SK-N-SH treated with all-trans-retinoic acid at 6 μM for 48 hours (cell line): ENCODE results near the gene SURF1.
A peak's percentile ranks its signal among the peaks of the same experiment; 100 is the strongest.

Experiments
- ATAC-seq: fragments of 200-7000 bp; cut with Tn5 transposase; 3 replicates; pipeline ENCODE4 v1.9.1; 2020; ENCODE audit warnings: mild to moderate bottlenecking, moderate library complexity
- ARNTL ChIP-seq: fragments of 450-650 bp; formaldehyde crosslinking; IDR thresholded peaks from 2 replicates; pipeline ENCODE4 v1.5.0; 2020; ENCODE audit warnings: low read depth, mild to moderate bottlenecking, moderate library complexity, borderline replicate concordance
- BACH2 ChIP-seq: fragments of 250-450 bp; sonication (Bioruptor Pico); IDR thresholded peaks from 2 replicates; pipeline ENCODE4 v1.9.0; 2021; ENCODE audit warnings: mild to moderate bottlenecking, borderline replicate concordance
- CSDC2 ChIP-seq: fragments of 250-450 bp; sonication (Bioruptor Pico); IDR thresholded peaks from 2 replicates; pipeline ENCODE4 v1.5.0; 2020; ENCODE audit warnings: mild to moderate bottlenecking, moderate library complexity
- ESRRG ChIP-seq: fragments of 250-450 bp; sonication (Bioruptor Pico); IDR thresholded peaks from 2 replicates; pipeline ENCODE4 v1.6.1; 2021; ENCODE audit warnings: mild to moderate bottlenecking
- GLIS3 ChIP-seq: fragments of 250-450 bp; sonication (Bioruptor Pico); IDR thresholded peaks from 2 replicates; pipeline ENCODE4 v1.5.0; 2020; ENCODE audit warnings: mild to moderate bottlenecking, moderate library complexity
- ISL1 ChIP-seq: fragments of 250-450 bp; sonication (Bioruptor Pico); IDR thresholded peaks from 2 replicates; pipeline ENCODE4 v2.1.2; 2022; ENCODE audit warnings: mild to moderate bottlenecking, moderate library complexity
- PPARA ChIP-seq: fragments of 250-450 bp; sonication (Bioruptor Pico); IDR thresholded peaks from 2 replicates; pipeline ENCODE4 v1.5.0; 2020; ENCODE audit warnings: mild to moderate bottlenecking, borderline replicate concordance
- RARB ChIP-seq: fragments of 250-450 bp; sonication (Bioruptor Pico); IDR thresholded peaks from 2 replicates; pipeline ENCODE4 v1.8.0; 2021; ENCODE audit warnings: mild to moderate bottlenecking, moderate library complexity
- SNAI2 ChIP-seq: fragments of 250-450 bp; sonication (Bioruptor Pico); IDR thresholded peaks from 2 replicates; pipeline ENCODE4 v1.5.0; 2020; ENCODE audit warnings: mild to moderate bottlenecking, moderate library complexity
- TCF4 ChIP-seq: fragments of 250-450 bp; sonication (Bioruptor Pico); IDR thresholded peaks from 2 replicates; pipeline ENCODE4 v1.8.0; 2021; ENCODE audit warnings: mild to moderate bottlenecking, moderate library complexity, borderline replicate concordance
- TOX ChIP-seq: fragments of 250-450 bp; sonication (Bioruptor Pico); IDR thresholded peaks from 2 replicates; pipeline ENCODE4 v1.8.0; 2021; ENCODE audit warnings: mild to moderate bottlenecking, moderate library complexity, borderline replicate concordance
- ZC3H10 ChIP-seq: fragments of 250-450 bp; sonication (Bioruptor Pico); IDR thresholded peaks from 2 replicates; pipeline ENCODE4 v1.5.1; 2021; ENCODE audit warnings: mild to moderate bottlenecking, moderate library complexity
- ZFP3 ChIP-seq: fragments of 250-450 bp; sonication (Bioruptor Pico); IDR thresholded peaks from 2 replicates; pipeline ENCODE4 v1.5.0; 2020; ENCODE audit warnings: mild to moderate bottlenecking, moderate library complexity
- ZFP30 ChIP-seq: fragments of 450-650 bp; formaldehyde crosslinking; IDR thresholded peaks from 2 replicates; pipeline ENCODE4 v1.5.0; 2022; ENCODE audit warnings: mild to moderate bottlenecking, moderate library complexity
- ZNF565 ChIP-seq: fragments of 450-650 bp; formaldehyde crosslinking; conservative IDR thresholded peaks from 2 replicates; pipeline ENCODE4 v1.5.0; 2020; ENCODE audit warnings: low read depth, mild to moderate bottlenecking, moderate library complexity
- ZNF70 ChIP-seq: fragments of 450-650 bp; formaldehyde crosslinking; IDR thresholded peaks from 2 replicates; pipeline ENCODE4 v1.5.0; 2020; ENCODE audit warnings: mild to moderate bottlenecking, moderate library complexity
- ZNF8 ChIP-seq: fragments of 450-650 bp; formaldehyde crosslinking; IDR thresholded peaks from 2 replicates; pipeline ENCODE4 v1.5.0; 2020; ENCODE audit warnings: mild to moderate bottlenecking, moderate library complexity
- TF ChIP-seq, protein P1 (sequence below): fragments of 250-450 bp; sonication (Bioruptor Pico); IDR thresholded peaks from 2 replicates; pipeline ENCODE4 v1.5.1; 2020; ENCODE audit warnings: low read depth, mild to moderate bottlenecking, moderate library complexity
- TF ChIP-seq, protein P2 (sequence below): fragments of 250-450 bp; sonication (Bioruptor Pico); IDR thresholded peaks from 2 replicates; pipeline ENCODE4 v1.5.0; 2020; ENCODE audit warnings: mild to moderate bottlenecking, moderate library complexity
- TF ChIP-seq, protein P3 (sequence below): fragments of 250-450 bp; sonication (Bioruptor Pico); IDR thresholded peaks from 2 replicates; pipeline ENCODE4 v1.5.1; 2021; ENCODE audit warnings: mild to moderate bottlenecking, moderate library complexity
- TF ChIP-seq, protein P4 (sequence below): fragments of 250-450 bp; sonication (Bioruptor Pico); IDR thresholded peaks from 2 replicates; pipeline ENCODE4 v1.8.0; 2020; ENCODE audit warnings: mild to moderate bottlenecking, moderate library complexity, borderline replicate concordance

The SURF1 gene, protein sequence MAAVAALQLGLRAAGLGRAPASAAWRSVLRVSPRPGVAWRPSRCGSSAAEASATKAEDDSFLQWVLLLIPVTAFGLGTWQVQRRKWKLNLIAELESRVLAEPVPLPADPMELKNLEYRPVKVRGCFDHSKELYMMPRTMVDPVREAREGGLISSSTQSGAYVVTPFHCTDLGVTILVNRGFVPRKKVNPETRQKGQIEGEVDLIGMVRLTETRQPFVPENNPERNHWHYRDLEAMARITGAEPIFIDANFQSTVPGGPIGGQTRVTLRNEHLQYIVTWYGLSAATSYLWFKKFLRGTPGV

DNA sequence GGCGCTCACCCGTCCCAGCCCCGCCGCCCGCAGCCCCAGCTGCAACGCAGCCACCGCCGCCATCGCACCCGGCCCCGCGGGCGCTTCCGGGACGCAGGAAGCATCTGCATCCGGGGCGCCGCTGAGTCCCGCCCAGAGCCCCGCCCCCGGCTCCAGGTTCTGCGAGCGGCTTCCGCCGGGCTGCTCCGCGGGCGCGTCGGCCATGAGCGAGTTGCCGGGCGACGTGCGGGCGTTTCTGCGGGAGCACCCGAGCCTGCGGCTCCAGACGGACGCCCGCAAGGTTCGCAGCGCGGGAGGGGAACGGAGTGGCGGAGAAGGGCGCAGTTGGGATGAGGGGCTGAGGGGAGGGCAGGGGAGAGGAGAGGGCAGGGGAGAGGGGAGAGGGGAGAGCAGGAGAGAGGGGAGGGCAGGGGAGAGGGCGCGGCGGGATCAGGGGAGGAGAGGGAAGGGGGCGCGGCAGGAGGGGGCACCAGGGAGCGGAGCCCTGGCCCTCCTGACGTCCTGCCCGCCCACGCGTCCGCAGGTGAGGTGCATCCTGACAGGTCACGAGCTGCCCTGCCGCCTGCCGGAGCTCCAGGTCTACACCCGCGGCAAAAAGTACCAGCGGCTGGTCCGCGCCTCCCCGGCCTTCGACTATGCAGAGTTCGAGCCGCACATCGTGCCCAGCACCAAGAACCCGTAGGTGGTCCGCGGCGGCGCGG, at the start of gene SURF1, which contains the start of gene SURF2:
Gene SURF1 (minus strand): TSS at position 97 of the 701 bp plus-strand sequence. CDS start 34 bp downstream, at position 63.
Gene SURF2 (plus strand): TSS at position 160 of the 701 bp plus-strand sequence. CDS start 43 bp downstream, at position 203.
- TF ChIP-seq ZNF70 (CRISPR knock-in tag) (no peak), CSDC2 (no peak), PPARA (no peak), ZNF8 (no peak), ARNTL (CRISPR knock-in tag) (no peak), ZNF565 (CRISPR knock-in tag) (no peak), TOX (no peak), BACH2 (CRISPR knock-in tag) (no peak), TCF4 (CRISPR knock-in tag) (no peak), GLIS3 (CRISPR knock-in tag) (no peak), ZFP30 (CRISPR knock-in tag) (no peak), ZFP3 (CRISPR knock-in tag) (no peak), RARB (CRISPR knock-in tag) (no peak)
- TF ChIP-seq, protein P1, sequence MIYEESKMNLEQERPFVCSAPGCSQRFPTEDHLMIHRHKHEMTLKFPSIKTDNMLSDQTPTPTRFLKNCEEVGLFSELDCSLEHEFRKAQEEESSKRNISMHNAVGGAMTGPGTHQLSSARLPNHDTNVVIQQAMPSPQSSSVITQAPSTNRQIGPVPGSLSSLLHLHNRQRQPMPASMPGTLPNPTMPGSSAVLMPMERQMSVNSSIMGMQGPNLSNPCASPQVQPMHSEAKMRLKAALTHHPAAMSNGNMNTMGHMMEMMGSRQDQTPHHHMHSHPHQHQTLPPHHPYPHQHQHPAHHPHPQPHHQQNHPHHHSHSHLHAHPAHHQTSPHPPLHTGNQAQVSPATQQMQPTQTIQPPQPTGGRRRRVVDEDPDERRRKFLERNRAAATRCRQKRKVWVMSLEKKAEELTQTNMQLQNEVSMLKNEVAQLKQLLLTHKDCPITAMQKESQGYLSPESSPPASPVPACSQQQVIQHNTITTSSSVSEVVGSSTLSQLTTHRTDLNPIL (CRISPR knock-in tag): no peak
- TF ChIP-seq, protein P2, sequence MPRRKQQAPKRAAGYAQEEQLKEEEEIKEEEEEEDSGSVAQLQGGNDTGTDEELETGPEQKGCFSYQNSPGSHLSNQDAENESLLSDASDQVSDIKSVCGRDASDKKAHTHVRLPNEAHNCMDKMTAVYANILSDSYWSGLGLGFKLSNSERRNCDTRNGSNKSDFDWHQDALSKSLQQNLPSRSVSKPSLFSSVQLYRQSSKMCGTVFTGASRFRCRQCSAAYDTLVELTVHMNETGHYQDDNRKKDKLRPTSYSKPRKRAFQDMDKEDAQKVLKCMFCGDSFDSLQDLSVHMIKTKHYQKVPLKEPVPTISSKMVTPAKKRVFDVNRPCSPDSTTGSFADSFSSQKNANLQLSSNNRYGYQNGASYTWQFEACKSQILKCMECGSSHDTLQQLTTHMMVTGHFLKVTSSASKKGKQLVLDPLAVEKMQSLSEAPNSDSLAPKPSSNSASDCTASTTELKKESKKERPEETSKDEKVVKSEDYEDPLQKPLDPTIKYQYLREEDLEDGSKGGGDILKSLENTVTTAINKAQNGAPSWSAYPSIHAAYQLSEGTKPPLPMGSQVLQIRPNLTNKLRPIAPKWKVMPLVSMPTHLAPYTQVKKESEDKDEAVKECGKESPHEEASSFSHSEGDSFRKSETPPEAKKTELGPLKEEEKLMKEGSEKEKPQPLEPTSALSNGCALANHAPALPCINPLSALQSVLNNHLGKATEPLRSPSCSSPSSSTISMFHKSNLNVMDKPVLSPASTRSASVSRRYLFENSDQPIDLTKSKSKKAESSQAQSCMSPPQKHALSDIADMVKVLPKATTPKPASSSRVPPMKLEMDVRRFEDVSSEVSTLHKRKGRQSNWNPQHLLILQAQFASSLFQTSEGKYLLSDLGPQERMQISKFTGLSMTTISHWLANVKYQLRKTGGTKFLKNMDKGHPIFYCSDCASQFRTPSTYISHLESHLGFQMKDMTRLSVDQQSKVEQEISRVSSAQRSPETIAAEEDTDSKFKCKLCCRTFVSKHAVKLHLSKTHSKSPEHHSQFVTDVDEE: no peak
- TF ChIP-seq, protein P3, sequence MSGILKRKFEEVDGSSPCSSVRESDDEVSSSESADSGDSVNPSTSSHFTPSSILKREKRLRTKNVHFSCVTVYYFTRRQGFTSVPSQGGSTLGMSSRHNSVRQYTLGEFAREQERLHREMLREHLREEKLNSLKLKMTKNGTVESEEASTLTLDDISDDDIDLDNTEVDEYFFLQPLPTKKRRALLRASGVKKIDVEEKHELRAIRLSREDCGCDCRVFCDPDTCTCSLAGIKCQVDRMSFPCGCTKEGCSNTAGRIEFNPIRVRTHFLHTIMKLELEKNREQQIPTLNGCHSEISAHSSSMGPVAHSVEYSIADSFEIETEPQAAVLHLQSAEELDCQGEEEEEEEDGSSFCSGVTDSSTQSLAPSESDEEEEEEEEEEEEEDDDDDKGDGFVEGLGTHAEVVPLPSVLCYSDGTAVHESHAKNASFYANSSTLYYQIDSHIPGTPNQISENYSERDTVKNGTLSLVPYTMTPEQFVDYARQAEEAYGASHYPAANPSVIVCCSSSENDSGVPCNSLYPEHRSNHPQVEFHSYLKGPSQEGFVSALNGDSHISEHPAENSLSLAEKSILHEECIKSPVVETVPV: no peak
- ATAC-seq: peak; percentile 81

DNA sequence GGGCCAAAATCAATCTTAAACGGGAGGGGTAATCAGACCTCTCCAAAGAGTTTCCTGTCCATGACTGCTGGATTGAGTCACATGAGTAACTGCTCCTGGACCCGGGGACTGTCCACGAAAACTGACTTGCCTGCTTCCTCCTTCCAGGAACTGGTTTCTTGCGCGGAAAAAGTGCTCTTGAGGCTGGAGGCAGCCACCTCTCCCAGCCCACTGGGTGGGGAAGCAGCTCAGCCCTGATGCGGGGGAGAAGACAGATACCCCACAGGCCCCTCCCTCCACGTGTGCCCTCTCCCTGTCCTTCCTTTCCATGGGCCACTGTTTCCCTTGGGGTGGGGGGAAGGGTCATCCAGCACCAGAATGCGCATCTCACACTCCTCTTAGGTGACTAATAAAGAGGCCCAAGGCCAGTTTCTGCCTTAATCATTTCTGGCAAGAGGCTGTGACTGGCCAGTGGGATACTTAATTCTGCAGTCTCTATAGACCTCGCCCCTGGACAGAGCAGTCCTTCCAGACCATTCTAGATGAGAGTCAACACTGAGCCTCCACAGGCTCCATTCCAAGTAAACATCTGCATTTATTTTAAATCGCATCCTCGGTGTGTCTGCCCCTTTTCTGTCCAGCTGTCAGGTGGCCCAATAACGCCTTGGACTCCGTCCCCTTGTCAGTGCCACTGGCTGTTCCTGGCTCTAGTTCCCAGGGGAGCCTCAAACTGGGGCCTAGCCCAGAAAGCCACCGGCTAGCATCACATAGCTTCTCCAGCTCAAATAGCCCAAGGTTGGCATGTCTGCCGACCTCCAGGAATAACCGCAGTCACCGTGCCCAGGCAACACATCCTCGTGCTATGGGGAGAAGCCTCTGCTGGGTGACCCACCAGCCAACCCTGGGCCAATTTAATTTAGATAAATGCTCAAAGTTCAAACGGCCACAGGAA, 49.5 kb upstream of the SURF1 start:
- ATAC-seq: no peak
- no peak for TF ChIP-seq ARNTL (CRISPR knock-in tag)
- TF ChIP-seq, protein P3: no peak
- no peak for TF ChIP-seq RARB (CRISPR knock-in tag)
- TF ChIP-seq, protein P1 (CRISPR knock-in tag): no peak
- TF ChIP-seq ZFP3 (CRISPR knock-in tag): no peak
- no peak for TF ChIP-seq ZNF565 (CRISPR knock-in tag)
- TF ChIP-seq ISL1 (CRISPR knock-in tag): no peak
- no peak for TF ChIP-seq TOX
- TF ChIP-seq SNAI2 (CRISPR knock-in tag): no peak
- TF ChIP-seq TCF4 (CRISPR knock-in tag): no peak
- no peak for TF ChIP-seq GLIS3 (CRISPR knock-in tag)
- TF ChIP-seq ZC3H10: no peak
- TF ChIP-seq, protein P4, sequence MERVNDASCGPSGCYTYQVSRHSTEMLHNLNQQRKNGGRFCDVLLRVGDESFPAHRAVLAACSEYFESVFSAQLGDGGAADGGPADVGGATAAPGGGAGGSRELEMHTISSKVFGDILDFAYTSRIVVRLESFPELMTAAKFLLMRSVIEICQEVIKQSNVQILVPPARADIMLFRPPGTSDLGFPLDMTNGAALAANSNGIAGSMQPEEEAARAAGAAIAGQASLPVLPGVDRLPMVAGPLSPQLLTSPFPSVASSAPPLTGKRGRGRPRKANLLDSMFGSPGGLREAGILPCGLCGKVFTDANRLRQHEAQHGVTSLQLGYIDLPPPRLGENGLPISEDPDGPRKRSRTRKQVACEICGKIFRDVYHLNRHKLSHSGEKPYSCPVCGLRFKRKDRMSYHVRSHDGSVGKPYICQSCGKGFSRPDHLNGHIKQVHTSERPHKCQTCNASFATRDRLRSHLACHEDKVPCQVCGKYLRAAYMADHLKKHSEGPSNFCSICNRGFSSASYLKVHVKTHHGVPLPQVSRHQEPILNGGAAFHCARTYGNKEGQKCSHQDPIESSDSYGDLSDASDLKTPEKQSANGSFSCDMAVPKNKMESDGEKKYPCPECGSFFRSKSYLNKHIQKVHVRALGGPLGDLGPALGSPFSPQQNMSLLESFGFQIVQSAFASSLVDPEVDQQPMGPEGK (CRISPR knock-in tag): no peak
- no peak for TF ChIP-seq ESRRG (CRISPR knock-in tag)
- TF ChIP-seq PPARA: no peak
- no peak for TF ChIP-seq BACH2 (CRISPR knock-in tag)
- TF ChIP-seq ZFP30 (CRISPR knock-in tag): no peak
- TF ChIP-seq, protein P2: no peak
- no peak for TF ChIP-seq ZNF8
